ENCODE data around the gene PPM1E. TPM values are rescaled to one million over a fixed set of nuclear protein-coding genes. Genes with fewer than 3 reads are reported as not detected.

PPM1E gene
- total and polyA plus RNA-seq, 2 of the 8 experiments (the other 6 are each of a cell fraction or from before 2014, with no cell fraction given) = 5.0 to 10.4 TPM

DNA sequence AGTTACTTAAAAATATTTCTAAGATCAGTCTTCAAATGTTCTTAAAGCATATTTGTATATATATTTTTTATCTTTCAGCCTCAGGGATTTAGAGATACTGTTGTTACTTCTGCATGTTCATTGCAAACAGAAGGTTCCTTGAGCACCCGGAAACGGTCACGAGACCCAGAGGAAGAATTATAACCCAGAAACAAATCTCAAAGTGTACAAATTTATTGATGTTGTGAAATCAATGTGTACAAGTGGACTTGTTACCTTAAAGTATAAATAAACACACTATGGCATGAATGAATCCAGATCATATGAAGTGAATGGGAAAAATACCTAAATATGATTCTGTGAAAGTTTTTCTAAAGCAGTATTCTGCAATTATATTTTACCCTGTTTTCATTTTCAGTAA is 21.6 kb upstream of the PPM1E start:
- no peak overlapping the region for H3K9ac ChIP-seq (replicated peaks in 1 of 4; ENCODE audit: extremely low read depth in 1 of 4, low read depth in 3 of 4, low read length in 3 of 4)
- no peaks in the 10 kb centered on the region for H3K79me2 ChIP-seq (ENCODE audit: control insufficient read depth in 1 of 2, insufficient read depth in 2 of 2, low read length in 2 of 2)
- H3K23me2 ChIP-seq (ENCODE audit: low read depth, low read length) = no peaks in the 10 kb centered on the region
- H3K27me3 ChIP-seq (replicated peaks in 1 of 4; ENCODE audit: control insufficient read depth in 3 of 4, extremely low read depth in 1 of 4, insufficient read depth in 3 of 4, low read length in 3 of 4) = no peaks in the 10 kb centered on the region
- no peak overlapping the region for H3K23ac ChIP-seq (ENCODE audit: insufficient read length)
- H3K9me3 ChIP-seq (ENCODE audit: insufficient read depth in 2 of 2, low read depth in 1 of 2, low read length in 1 of 2) = no peaks in the 10 kb centered on the region
- H3K4me2 ChIP-seq (ENCODE audit: insufficient read depth in 1 of 2, low read depth in 2 of 2, low read length in 2 of 2) = no peak overlapping the region
- H2BK5ac ChIP-seq (ENCODE audit: low read depth, low read length) = no peak overlapping the region
- H2BK15ac ChIP-seq (ENCODE audit: low read length) = no peak overlapping the region
- 97% methylated on average over 3 of the region's 3 CpGs; no CpG with 5 or more reads in 1 of the 2 experiments for WGBS, 2 experiments (ENCODE audit: extremely low coverage in 1 of 2, insufficient coverage in 1 of 2, insufficient read length in 1 of 2, insufficient replicate concordance in 2 of 2, low coverage in 1 of 2, low lambda C conversion rate in 2 of 2, missing lambda C conversion rate in 1 of 2)
- no peak overlapping the region for H4K8ac ChIP-seq (ENCODE audit: extremely low read depth, insufficient read depth, low read length)
- no peak overlapping the region for H2BK120ac ChIP-seq (replicated peaks; ENCODE audit: low read depth, low read length)
- FAIRE-seq = no peak
- H4K91ac ChIP-seq (replicated peaks; ENCODE audit: insufficient read length, low read length) = no peak overlapping the region
- DNase-seq (ENCODE audit: low read depth in 1 of 2, low spot score in 2 of 2) = no peak
- H2BK20ac ChIP-seq (ENCODE audit: low read length) = no peak overlapping the region
- H3K56ac ChIP-seq (replicated peaks; ENCODE audit: insufficient read length, low read depth, low read length) = no peak overlapping the region
- ChIA-PET POLR2A (ENCODE audit: partially characterized antibody) (no interaction called here), CTCF (ENCODE audit: partially characterized antibody) (interaction anchor here (1.2 kb wide), 1 partner anchor 146 kb away, joined by 5 read pairs; no protein-coding TSS in a partner anchor)
- H3K14ac ChIP-seq (ENCODE audit: insufficient read length) = no peak overlapping the region
- H2AK5ac ChIP-seq (ENCODE audit: low read depth, low read length) = no peak overlapping the region
- no peak overlapping the region for H2AFZ ChIP-seq (ENCODE audit: low read length)
- no peak overlapping the region for H3K27ac ChIP-seq (ENCODE audit: low read depth, low read length)
- H3K18ac ChIP-seq (ENCODE audit: extremely low read depth, low read length) = no peak overlapping the region
- H3K4me1 ChIP-seq (replicated peaks in 1 of 4; ENCODE audit: control insufficient read depth in 3 of 4, insufficient read depth in 4 of 4, low read length in 3 of 4) = no peaks in the 10 kb centered on the region
- H3K4me3 ChIP-seq (ENCODE audit: extremely low read depth in 1 of 4, insufficient read depth in 2 of 4, low read depth in 3 of 4, low read length in 4 of 4) = no peak overlapping the region
- H2BK12ac ChIP-seq (ENCODE audit: low read depth, low read length) = no peak overlapping the region
- H3K36me3 ChIP-seq (ENCODE audit: control insufficient read depth in 2 of 4, insufficient read depth in 4 of 4, low read length in 3 of 4) = no peaks in the 10 kb centered on the region
- H3K79me1 ChIP-seq (ENCODE audit: low read depth, low read length) = no peaks in the 10 kb centered on the region
- H4K5ac ChIP-seq (ENCODE audit: insufficient read length, low read depth, low read length) = no peak overlapping the region
- H4K20me1 ChIP-seq (replicated peaks in 1 of 2; ENCODE audit: control insufficient read depth in 1 of 2, insufficient read depth in 2 of 2, low read length in 2 of 2) = no peaks in the 10 kb centered on the region
- no peak for TF ChIP-seq HDAC2 (IDR thresholded peaks at IDR 0.05; ENCODE audit: borderline replicate concordance in 1 of 2, low read depth in 2 of 2, low read length in 2 of 2)
- TF ChIP-seq SP2 (IDR thresholded peaks at IDR 0.05; ENCODE audit: low read length) = no peak
- TF ChIP-seq RAD21 (IDR thresholded peaks at IDR 0.05 in 1 of 2, conservative IDR thresholded peaks at IDR 0.05 in 1 of 2; ENCODE audit: low read depth in 2 of 2, low read length in 2 of 2) = no peak
- TF ChIP-seq HDAC6 (IDR thresholded peaks at IDR 0.05; ENCODE audit: low read depth, low read length) = no peak
- TF ChIP-seq CEBPB (IDR thresholded peaks at IDR 0.05; ENCODE audit: low read depth, low read length) = no peak
- no peak for TF ChIP-seq CHD2 (IDR thresholded peaks at IDR 0.05; ENCODE audit: low read length)
- TF ChIP-seq TBP (IDR thresholded peaks at IDR 0.05; ENCODE audit: low read depth, low read length) = no peak
- TF ChIP-seq NRF1 (IDR thresholded peaks at IDR 0.05; ENCODE audit: low read depth, low read length) = no peak
- no peak for TF ChIP-seq EP300 (IDR thresholded peaks at IDR 0.05; ENCODE audit: borderline replicate concordance in 1 of 2, low read depth in 2 of 2, low read length in 2 of 2)
- no peak for TF ChIP-seq SIN3A (conservative IDR thresholded peaks at IDR 0.05 in 1 of 2, IDR thresholded peaks at IDR 0.05 in 1 of 2; ENCODE audit: low read depth in 1 of 2, low read length in 2 of 2)
- no peak for TF ChIP-seq GABPA (IDR thresholded peaks at IDR 0.05; ENCODE audit: borderline replicate concordance, insufficient read depth, low read length)
- TF ChIP-seq SRF (IDR thresholded peaks at IDR 0.05; ENCODE audit: low read depth, low read length) = no peak
- H3K4ac ChIP-seq (replicated peaks; ENCODE audit: insufficient read length, low read depth, low read length) = no peak overlapping the region

All from H1 (cell line).